Fibroblast of lung (primary cell): ENCODE data around the gene KIAA0930.

ENCODE experiments used
- EZH2 ChIP-seq: IDR thresholded peaks from 2 replicates; pipeline ENCODE4 v1.5.1; 2012; ENCODE audit warnings: low read length, control low read depth, mild to moderate bottlenecking; ENCODE audit errors: missing control alignments
- TF ChIP-seq, protein P1 (sequence below), 2 donors: IDR thresholded peaks in 1 of 2; conservative IDR thresholded peaks in 1 of 2; 1 replicate in 1 of 2; 2 replicates in 1 of 2; pipeline ENCODE4 v1.5.1; 2011 to 2012; ENCODE audit warnings: low read length in 2 of 2, control low read depth in 1 of 2, inconsistent platforms in 1 of 2, low read depth in 1 of 2, mild to moderate bottlenecking in 1 of 2

DNA sequence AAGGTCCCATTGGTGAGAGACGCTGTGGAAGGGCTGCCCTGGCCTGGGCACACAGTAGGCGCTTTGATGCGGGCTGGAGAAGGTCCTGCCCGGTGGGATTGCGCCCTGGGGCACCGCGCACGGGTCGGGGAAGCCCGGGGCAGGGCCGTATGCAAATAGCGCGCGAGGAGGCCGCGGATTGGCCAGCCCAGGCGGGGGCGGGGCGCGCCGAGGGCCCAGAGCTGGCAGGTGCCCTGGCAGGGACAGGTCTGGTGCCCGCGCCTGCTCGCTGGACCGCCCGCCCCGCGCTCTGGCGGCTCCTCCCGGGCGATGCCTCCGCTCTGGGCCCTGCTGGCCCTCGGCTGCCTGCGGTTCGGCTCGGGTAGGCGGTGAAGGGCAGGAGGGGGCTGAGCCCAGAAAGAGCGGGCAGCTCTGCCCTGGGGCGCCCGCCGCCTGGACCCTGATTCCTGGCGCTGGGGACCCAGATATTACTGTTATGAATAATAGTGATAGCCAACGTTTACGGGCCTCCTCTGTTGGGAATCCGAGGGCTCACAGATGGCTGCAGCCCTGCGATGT lies 44.1 kb upstream of the KIAA0930 start, which contains the start of gene UPK3A:
- TF ChIP-seq EZH2, result no peak
- TF ChIP-seq, protein P1, sequence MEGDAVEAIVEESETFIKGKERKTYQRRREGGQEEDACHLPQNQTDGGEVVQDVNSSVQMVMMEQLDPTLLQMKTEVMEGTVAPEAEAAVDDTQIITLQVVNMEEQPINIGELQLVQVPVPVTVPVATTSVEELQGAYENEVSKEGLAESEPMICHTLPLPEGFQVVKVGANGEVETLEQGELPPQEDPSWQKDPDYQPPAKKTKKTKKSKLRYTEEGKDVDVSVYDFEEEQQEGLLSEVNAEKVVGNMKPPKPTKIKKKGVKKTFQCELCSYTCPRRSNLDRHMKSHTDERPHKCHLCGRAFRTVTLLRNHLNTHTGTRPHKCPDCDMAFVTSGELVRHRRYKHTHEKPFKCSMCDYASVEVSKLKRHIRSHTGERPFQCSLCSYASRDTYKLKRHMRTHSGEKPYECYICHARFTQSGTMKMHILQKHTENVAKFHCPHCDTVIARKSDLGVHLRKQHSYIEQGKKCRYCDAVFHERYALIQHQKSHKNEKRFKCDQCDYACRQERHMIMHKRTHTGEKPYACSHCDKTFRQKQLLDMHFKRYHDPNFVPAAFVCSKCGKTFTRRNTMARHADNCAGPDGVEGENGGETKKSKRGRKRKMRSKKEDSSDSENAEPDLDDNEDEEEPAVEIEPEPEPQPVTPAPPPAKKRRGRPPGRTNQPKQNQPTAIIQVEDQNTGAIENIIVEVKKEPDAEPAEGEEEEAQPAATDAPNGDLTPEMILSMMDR (conservative IDR thresholded peaks at IDR 0.05 in 1 of 2, IDR thresholded peaks at IDR 0.05 in 1 of 2; ENCODE audit: low read depth in 1 of 2, low read length in 2 of 2), result no peak
